Esophagus squamous epithelium (tissue), 5 donors: Measurements from ENCODE around the gene FBXL7. TPM values are rescaled to one million over a fixed set of nuclear protein-coding genes. Genes with fewer than 3 reads are reported as not detected.

Experiments
- DNase-seq: peaks from one replicate; lab custom pipeline; 2025; lab: John Stamatoyannopoulos, UW
- H3K27ac ChIP-seq, 4 donors: fragments of 200-600 bp; sonication (generic); one replicate each; pipeline ENCODE4 v1.5.1; 2016 to 2019; ENCODE audit warnings: mild to moderate bottlenecking in 1 of 4
- H3K27me3 ChIP-seq, 4 donors: fragments of 200-600 bp; sonication (generic); 1 replicate in 3 of 4; 2 replicates in 1 of 4; pipeline versions ENCODE4 v1.5.1 to v1.6.0; 2017 to 2021; ENCODE audit warnings: antibody characterized with exemption in 1 of 4
- H3K36me3 ChIP-seq, 3 donors: fragments of 200-600 bp; sonication (generic); one replicate each; pipeline ENCODE4 v1.5.1; 2016 to 2019
- H3K4me1 ChIP-seq, 3 donors: fragments of 200-600 bp; sonication (generic); one replicate each; pipeline ENCODE4 v1.5.1; 2017 to 2019
- H3K4me3 ChIP-seq, 4 donors: fragments of 200-600 bp; sonication (generic); 1 replicate in 3 of 4; 2 replicates in 1 of 4; pipeline ENCODE4 v1.5.1; 2016 to 2019; ENCODE audit warnings: mild to moderate bottlenecking in 2 of 4, moderate library complexity in 1 of 4
- H3K9me3 ChIP-seq, 3 donors: fragments of 200-600 bp; sonication (generic); one replicate each; pipeline ENCODE4 v1.5.1; 2016 to 2019
- CTCF ChIP-seq, 6 experiments: fragments of 450-650 bp in 4 of 6; fragments of 200-600 bp in 2 of 6; sonication (generic) in 2 of 6; IDR thresholded peaks; one replicate each; pipeline ENCODE4 v1.5.1; 2016 to 2019; ENCODE audit warnings: antibody characterized with exemption in 6 of 6, mild to moderate bottlenecking in 4 of 6, moderate library complexity in 4 of 6
- POLR2A ChIP-seq, 4 donors: fragments of 450-650 bp; IDR thresholded peaks; one replicate each; pipeline ENCODE4 v1.6.1; 2017; ENCODE audit warnings: antibody characterized with exemption in 4 of 4, mild to moderate bottlenecking in 4 of 4, moderate library complexity in 3 of 4
- WGBS, 2 donors: methylation state at CpG; one replicate each; pipeline ENCODE4 v1.1.5; 2018; 5-methylcytosine and 5-hydroxymethylcytosine counted together
- intact Hi-C: fragments of 100-400 bp; cut with DNase I; formaldehyde crosslinking; loops from one replicate; pipeline ENCODE4 v1.15.0; 2022
- total RNA-seq, 4 donors: library from RNA; depleted of rRNA; stranded (reverse); fragments of >200 nt; gene quantifications; one replicate each; pipeline ENCODE4 v1.1.0, GENCODE V29; 2016
- donor health status: DM: yes; HTN: yes; CAD: no.

Gene FBXL7
- total RNA-seq, 4 donors from 2014 or later: 0.68 to 15.1 (median 2.8) TPM

GRCh38 chr5:15585128-15585527, 85.1 kb downstream of the FBXL7 start:
- no peak for DNase-seq
- H3K27ac ChIP-seq: peak overlapping the region in 1 of 4 donors; percentile 31
- WGBS, 2 donors: 62 to 67% methylated on average over 2 of the region's 2 CpGs
- TF ChIP-seq POLR2A (IDR thresholded peaks at IDR 0.05) (no peak), CTCF (IDR thresholded peaks at IDR 0.05) (no peak)
- peaks cover 0 to 9% (median 6%) of the 10 kb centered on the region in 3 donors for H3K9me3 ChIP-seq
- H3K4me1 ChIP-seq: peaks cover 0 to 7% (median 0%) of the 10 kb centered on the region in 3 donors
- no peaks in the 10 kb centered on the region for H3K36me3 ChIP-seq
- intact Hi-C loops: no loop called here
- no peaks in the 10 kb centered on the region for H3K27me3 ChIP-seq
- no peak overlapping the region for H3K4me3 ChIP-seq

- intact Hi-C loops: no loop called here
- TF ChIP-seq POLR2A (IDR thresholded peaks at IDR 0.05) (no peak), CTCF (IDR thresholded peaks at IDR 0.05) (no peak)
- H3K36me3 ChIP-seq: no peaks in the 10 kb centered on the region
- 62 to 73% methylated on average over 1 of the region's 1 CpG for WGBS, 2 donors
- peak overlapping the region in 1 of 4 donors; percentile 31 for H3K27ac ChIP-seq
- peaks cover 0 to 7% (median 0%) of the 10 kb centered on the region in 3 donors for H3K4me1 ChIP-seq
- H3K4me3 ChIP-seq: no peak overlapping the region
- DNase-seq: no peak
- peaks cover 0 to 9% (median 6%) of the 10 kb centered on the region in 3 donors for H3K9me3 ChIP-seq
- no peaks in the 10 kb centered on the region for H3K27me3 ChIP-seq
Observed at GRCh38 chr5:15585841-15586591, 86.0 kb downstream of the FBXL7 start.

- H3K27me3 ChIP-seq: no peaks in the 10 kb centered on the region
- no peaks in the 10 kb centered on the region for H3K36me3 ChIP-seq
- H3K27ac ChIP-seq: no peak overlapping the region
- H3K4me3 ChIP-seq: no peak overlapping the region
- peaks cover 0 to 9% (median 6%) of the 10 kb centered on the region in 3 donors for H3K9me3 ChIP-seq
- H3K4me1 ChIP-seq: peaks cover 0 to 7% (median 0%) of the 10 kb centered on the region in 3 donors
- TF ChIP-seq CTCF (IDR thresholded peaks at IDR 0.05) (no peak), POLR2A (IDR thresholded peaks at IDR 0.05) (no peak)
- DNase-seq: no peak
- intact Hi-C loops: no loop called here
Observed at GRCh38 chr5:15587916-15588315, 87.9 kb downstream of the FBXL7 start.

- no peak for DNase-seq
- Histone ChIP-seq H3K27me3 (no peaks in the 10 kb centered on the region), H3K9me3 (no peaks in the 10 kb centered on the region), H3K4me1 (no peaks in the 10 kb centered on the region), H3K4me3 (no peak overlapping the region), H3K27ac (no peak overlapping the region), H3K36me3 (no peaks in the 10 kb centered on the region)
- 55 to 66% methylated on average over 4 of the region's 4 CpGs for WGBS, 2 donors
- intact Hi-C loops: no loop called here
- no peak for TF ChIP-seq CTCF (IDR thresholded peaks at IDR 0.05)
- TF ChIP-seq POLR2A (IDR thresholded peaks at IDR 0.05): no peak
Observed at GRCh38 chr5:15592728-15593127, 92.7 kb downstream of the FBXL7 start.

- intact Hi-C loops: no loop called here
- no peak for DNase-seq
- no peaks in the 10 kb centered on the region for H3K36me3 ChIP-seq
- H3K4me1 ChIP-seq: no peaks in the 10 kb centered on the region
- H3K4me3 ChIP-seq: no peak overlapping the region
- no peak for TF ChIP-seq CTCF (IDR thresholded peaks at IDR 0.05)
- no peak for TF ChIP-seq POLR2A (IDR thresholded peaks at IDR 0.05)
- no peaks in the 10 kb centered on the region for H3K9me3 ChIP-seq
- H3K27ac ChIP-seq: no peak overlapping the region
- no peaks in the 10 kb centered on the region for H3K27me3 ChIP-seq
- WGBS, 2 donors: 74 to 79% methylated on average over 7 of the region's 7 CpGs
Observed at GRCh38 chr5:15594977-15595568, 95.1 kb downstream of the FBXL7 start.
